PC-3 (cell line): ENCODE data around the gene ADCK2. TPM values are rescaled to one million over a fixed set of nuclear protein-coding genes. Genes with fewer than 3 reads are reported as not detected.

Experiments
- ATAC-seq: fragments of 200-7000 bp; cut with Tn5 transposase; 2 replicates; pipeline ENCODE4 v1.9.1; 2020; ENCODE audit warnings: mild to moderate bottlenecking, moderate library complexity
- BruUV-seq: library from RNA; stranded (reverse); fragments of 400-500 nt; replicated peaks from 2 replicates; lab custom pipeline; 2021; lab: Mats Ljungman, UMichigan
- CTCF ChIA-PET: fragments of 300-600 bp; sonication (Branson Sonifier 250); formaldehyde crosslinking; loops from one replicate; lab custom pipeline; 2022; ENCODE audit warnings: antibody characterized with exemption; lab: Charles Lee
- POLR2A ChIA-PET: fragments of 300-600 bp; sonication (Branson Sonifier 250); formaldehyde crosslinking; loops from one replicate; lab custom pipeline; 2022; ENCODE audit warnings: antibody characterized with exemption; ENCODE audit not compliant: unreplicated experiment; lab: Charles Lee
- DNase-seq: peaks from one replicate; pipeline ENCODE4 v3.0.0-alpha.2; 2015
- H2AFZ ChIP-seq: fragments of 300-600 bp; sonication (generic); 2 replicates; pipeline ENCODE4 v1.6.0; 2016; ENCODE audit warnings: antibody characterized with exemption, low read length
- H3F3A ChIP-seq: fragments of 300-600 bp; sonication (generic); one replicate; pipeline ENCODE4 v1.6.0; 2017; ENCODE audit warnings: antibody characterized with exemption, low read length, control low read depth, mild to moderate bottlenecking; ENCODE audit not compliant: unreplicated experiment
- H3K27ac ChIP-seq: fragments of 300-600 bp; sonication (generic); 2 replicates; pipeline ENCODE4 v1.5.1; 2016; ENCODE audit warnings: mild to moderate bottlenecking, low read length
- H3K27me3 ChIP-seq: fragments of 300-600 bp; sonication (generic); 2 replicates; pipeline ENCODE4 v1.6.1; 2016; ENCODE audit warnings: low read length, mixed read lengths
- H3K36me3 ChIP-seq: fragments of 300-600 bp; sonication (generic); 2 replicates; pipeline ENCODE4 v1.6.1; 2016; ENCODE audit warnings: low read depth, mixed run types, low read length, mixed read lengths
- H3K4me1 ChIP-seq: fragments of 300-600 bp; sonication (generic); 2 replicates; pipeline ENCODE4 v1.5.1; 2016; ENCODE audit warnings: low read length; ENCODE audit not compliant: insufficient read depth
- H3K4me2 ChIP-seq: fragments of 300-600 bp; sonication (generic); 2 replicates; pipeline ENCODE4 v1.6.0; 2016; ENCODE audit warnings: low read length
- H3K4me3 ChIP-seq: fragments of 300-600 bp; sonication (generic); 2 replicates; pipeline ENCODE4 v1.5.1; 2016; ENCODE audit warnings: mild to moderate bottlenecking, low read length, mixed read lengths
- H3K79me2 ChIP-seq: fragments of 300-600 bp; sonication (generic); 2 replicates; pipeline ENCODE4 v1.6.1; 2017; ENCODE audit warnings: low read length, mixed read lengths
- H3K9ac ChIP-seq: fragments of 300-600 bp; sonication (generic); 2 replicates; pipeline ENCODE4 v1.6.0; 2016; ENCODE audit warnings: mild to moderate bottlenecking, low read length
- H3K9me2 ChIP-seq: fragments of 300-600 bp; sonication (generic); replicated peaks from 2 replicates; pipeline ENCODE4 v1.6.1; 2016; ENCODE audit warnings: mixed run types, low read length, mixed read lengths
- H3K9me3 ChIP-seq: fragments of 300-600 bp; sonication (generic); 2 replicates; pipeline ENCODE4 v1.6.1; 2016; ENCODE audit warnings: low read length, mixed read lengths
- H4K20me1 ChIP-seq: fragments of 300-600 bp; sonication (generic); 2 replicates; pipeline ENCODE4 v1.6.1; 2016; ENCODE audit warnings: low read length, mixed read lengths
- CTCF ChIP-seq: fragments of 300-600 bp; sonication (generic); conservative IDR thresholded peaks from 2 replicates; pipeline ENCODE4 v1.5.1; 2017; ENCODE audit warnings: antibody characterized with exemption, low read depth, mild to moderate bottlenecking, low read length
- EZH2 ChIP-seq: fragments of 300-600 bp; sonication (generic); IDR thresholded peaks from one replicate; pipeline ENCODE4 v1.6.1; 2017; ENCODE audit warnings: antibody characterized with exemption, mild to moderate bottlenecking, low read length; ENCODE audit not compliant: unreplicated experiment
- EZH2phosphoT487 ChIP-seq: fragments of 300-600 bp; sonication (generic); IDR thresholded peaks from 2 replicates; pipeline ENCODE4 v1.6.1; 2018; ENCODE audit warnings: mild to moderate bottlenecking, antibody characterized with exemption, low read length, borderline replicate concordance
- intact Hi-C: fragments of 100-400 bp; cut with micrococcal nuclease; formaldehyde crosslinking; loops from 2 replicates; pipeline ENCODE4 v1.9.0; 2023
- total RNA-seq: library from RNA; depleted of rRNA; stranded (reverse); fragments of >200 nt; gene quantifications from 2 replicates; pipeline ENCODE4 v1.2.3, GENCODE V29; 2014

ADCK2 gene
- total RNA-seq, 1 experiment from 2014 or later: 29.4 TPM

GRCh38 chr7:140680886-140681285 is 8.1 kb downstream of the ADCK2 start:
- no peak overlapping the region for H3K9ac ChIP-seq
- no peaks in the 10 kb centered on the region for H3K9me3 ChIP-seq
- no peaks in the 10 kb centered on the region for H3K79me2 ChIP-seq
- H3K9me2 ChIP-seq: no peaks in the 10 kb centered on the region
- POLR2A ChIA-PET: no interaction called here
- H3F3A ChIP-seq: no peaks in the 10 kb centered on the region
- no peak for DNase-seq
- no peak overlapping the region for H3K4me2 ChIP-seq
- CTCF ChIA-PET: no interaction called here
- no peak overlapping the region for H2AFZ ChIP-seq
- H3K4me1 ChIP-seq: no peaks in the 10 kb centered on the region
- H3K4me3 ChIP-seq: no peak overlapping the region
- no peaks in the 10 kb centered on the region; the same call in 1 of the 2 replicates for H3K36me3 ChIP-seq
- ATAC-seq: no peak
- H3K27ac ChIP-seq: no peak overlapping the region
- TF ChIP-seq EZH2phosphoT487 (no peak), EZH2 (no peak), CTCF (no peak)
- H4K20me1 ChIP-seq: no peaks in the 10 kb centered on the region
- no TSS peak for BruUV-seq
- intact Hi-C loops: no loop called here
- H3K27me3 ChIP-seq: no peaks in the 10 kb centered on the region

GRCh38 chr7:140681766-140682165 is 9.0 kb downstream of the ADCK2 start:
- H3K9me2 ChIP-seq: no peaks in the 10 kb centered on the region
- H3K36me3 ChIP-seq: no peaks in the 10 kb centered on the region; the same call in 1 of the 2 replicates
- H3K9ac ChIP-seq: no peak overlapping the region
- no peaks in the 10 kb centered on the region for H3K27me3 ChIP-seq
- intact Hi-C loops: no loop called here
- CTCF ChIA-PET: no interaction called here
- no peak for ATAC-seq
- DNase-seq: no peak
- no peak overlapping the region for H3K4me2 ChIP-seq
- H3K4me1 ChIP-seq: no peaks in the 10 kb centered on the region
- no peaks in the 10 kb centered on the region for H3K79me2 ChIP-seq
- no peak overlapping the region for H2AFZ ChIP-seq
- TF ChIP-seq CTCF: no peak
- no peak for TF ChIP-seq EZH2phosphoT487
- no peak for TF ChIP-seq EZH2
- no TSS peak for BruUV-seq
- no peaks in the 10 kb centered on the region for H3K9me3 ChIP-seq
- POLR2A ChIA-PET: no interaction called here
- H3K27ac ChIP-seq: no peak overlapping the region
- no peaks in the 10 kb centered on the region for H3F3A ChIP-seq
- no peak overlapping the region for H3K4me3 ChIP-seq
- H4K20me1 ChIP-seq: no peaks in the 10 kb centered on the region

DNA sequence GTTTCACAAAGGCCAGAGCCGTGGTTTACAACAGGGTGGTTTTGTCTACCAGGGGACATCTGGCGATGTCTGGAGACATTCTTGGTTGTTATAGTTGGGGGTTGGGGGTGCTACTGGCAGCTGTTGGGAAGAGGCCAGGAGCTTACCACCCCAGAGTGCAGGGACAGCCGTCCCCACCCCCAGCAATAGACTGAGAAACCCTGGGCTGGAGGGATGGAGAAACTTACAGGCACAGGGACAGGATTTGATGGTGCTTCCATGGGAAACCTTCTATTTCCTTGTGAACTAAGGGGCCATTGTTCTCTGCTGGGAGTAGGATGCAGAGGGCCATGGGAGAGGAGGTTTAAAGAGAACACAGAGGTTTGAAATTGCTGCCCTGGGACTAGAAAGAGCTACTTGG is 10.9 kb downstream of the ADCK2 start:
- Histone ChIP-seq H2AFZ (no peak overlapping the region), H3K4me2 (no peak overlapping the region), H3K27me3 (no peaks in the 10 kb centered on the region), H3K4me3 (no peak overlapping the region), H3K4me1 (no peaks in the 10 kb centered on the region), H3K9me3 (no peaks in the 10 kb centered on the region), H3F3A (no peaks in the 10 kb centered on the region), H3K27ac (no peak overlapping the region), H3K9ac (no peak overlapping the region), H4K20me1 (no peaks in the 10 kb centered on the region), H3K36me3 (no peaks in the 10 kb centered on the region; the same call in 1 of the 2 replicates), H3K9me2 (no peaks in the 10 kb centered on the region), H3K79me2 (no peaks in the 10 kb centered on the region)
- intact Hi-C loops: no loop called here
- ChIA-PET POLR2A (no interaction called here), CTCF (no interaction called here)
- ATAC-seq (no peak), DNase-seq (no peak)
- BruUV-seq: no TSS peak
- TF ChIP-seq CTCF: no peak
- TF ChIP-seq EZH2: no peak
- TF ChIP-seq EZH2phosphoT487: no peak
